Forelimb muscle (tissue), 1 donor: ENCODE data around the gene SRL. TPM values are rescaled to one million over a fixed set of nuclear protein-coding genes. Genes with fewer than 3 reads are reported as not detected.
"Not testable (repeated sequence)": the region's sequence is repeated elsewhere in the genome, so short reads cannot be mapped to it uniquely, and the experiment has no call there.

Source experiments
- DNase-seq: peaks from one replicate; pipeline ENCODE4 v3.0.0-alpha.2; 2013; ENCODE audit warnings: low read depth
- polyA plus RNA-seq: library from polyadenylated mRNA; unstranded; fragments of 120-200 nt; gene quantifications from one replicate; pipeline ENCODE4 v1.2.1, GENCODE V29; 2013; ENCODE audit not compliant: insufficient read length

The SRL gene
- polyA plus RNA-seq, 1 donor: 694 TPM

DNA sequence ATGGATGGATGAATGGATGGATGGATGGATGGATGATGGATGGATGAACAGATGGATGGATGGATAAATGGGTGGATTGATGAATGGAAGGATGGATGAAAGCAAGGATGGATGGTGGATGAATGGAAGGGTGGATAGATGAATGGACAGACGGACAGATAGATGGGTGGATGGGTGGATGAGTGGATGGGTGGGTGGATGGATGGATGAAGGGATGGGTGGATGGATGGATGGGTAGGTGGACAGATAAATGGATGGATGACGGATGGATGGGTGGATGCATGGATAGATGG lies 14.9 kb downstream of the SRL start:
- DNase-seq: no peak

DNA sequence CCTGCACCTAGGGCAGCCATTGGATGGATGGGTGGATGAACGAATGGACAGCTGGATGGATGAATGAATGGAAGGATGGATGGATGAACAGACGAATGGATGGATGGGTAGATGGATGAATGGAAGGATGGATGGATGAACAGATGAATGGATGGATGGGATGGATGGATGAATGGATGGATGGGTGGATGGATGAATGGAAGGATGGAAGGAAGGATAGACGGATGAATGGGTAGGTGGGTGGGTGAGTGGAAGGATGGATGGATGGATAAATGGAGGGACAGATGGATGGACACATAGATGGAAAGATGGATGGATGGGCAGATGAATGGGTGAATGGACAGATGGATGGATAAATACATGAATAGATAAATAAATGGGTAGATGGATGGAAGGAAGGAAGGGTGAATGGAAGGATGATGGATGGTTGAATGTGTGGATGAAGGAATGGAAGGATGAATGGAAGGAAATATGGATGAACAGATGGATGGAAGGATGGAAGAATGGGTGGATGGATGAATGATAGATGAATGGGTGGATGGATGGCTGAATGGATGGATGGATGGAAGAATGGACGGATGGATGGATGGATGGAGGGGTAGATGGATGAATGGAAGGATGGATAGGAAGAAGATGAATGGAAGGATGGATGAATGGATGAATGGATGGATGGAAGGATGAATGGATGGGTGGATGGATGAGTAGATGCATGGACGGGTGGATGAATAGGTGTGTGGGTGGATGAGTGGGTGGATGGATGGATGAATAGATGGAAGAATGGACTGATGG lies 15.4 kb downstream of the SRL start:
- DNase-seq: no peak

- no peak for DNase-seq
Observed at GRCh38 chr16:4225075-4225474, 16.8 kb downstream of the SRL start.

DNA sequence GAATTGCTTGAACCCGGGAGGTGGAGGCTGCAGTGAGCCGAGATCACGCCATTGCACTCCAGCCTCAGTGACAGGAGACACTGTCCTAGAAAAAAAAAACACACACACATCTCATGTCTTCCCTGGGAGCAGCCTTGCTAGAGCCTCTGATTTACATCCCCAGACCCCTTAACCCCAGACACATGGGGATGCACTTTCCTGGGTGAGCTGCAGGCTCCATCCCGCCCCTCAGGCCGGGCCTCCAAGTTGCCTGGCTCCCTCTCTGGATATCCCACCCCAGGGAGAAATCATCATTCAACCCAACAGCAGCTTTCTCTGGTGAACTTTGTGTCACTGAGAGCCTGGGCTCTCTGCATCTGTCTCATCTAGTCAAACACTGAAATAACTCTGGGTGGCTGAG lies 21.5 kb downstream of the SRL start:
- DNase-seq: no peak

DNA sequence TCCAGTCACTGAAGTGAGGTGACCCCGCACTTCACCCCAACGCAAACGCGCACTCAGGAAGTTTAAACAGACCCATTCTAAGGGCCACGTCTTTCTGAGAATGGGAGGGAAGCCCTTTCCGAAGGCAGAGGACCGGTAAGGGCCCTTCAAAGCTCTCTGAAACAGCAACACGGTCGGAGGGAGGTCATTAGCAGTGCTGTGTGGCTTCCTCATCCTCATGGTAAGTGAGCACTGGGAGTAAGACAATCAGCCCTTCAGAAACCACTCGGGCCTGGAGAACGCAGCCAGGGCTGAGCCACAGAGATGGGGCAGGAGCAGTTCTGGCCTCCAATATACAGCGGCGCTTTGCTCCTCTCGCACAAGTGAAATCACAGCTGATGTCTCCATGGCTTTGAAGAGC lies 23.7 kb downstream of the SRL start:
- no peak for DNase-seq

DNA sequence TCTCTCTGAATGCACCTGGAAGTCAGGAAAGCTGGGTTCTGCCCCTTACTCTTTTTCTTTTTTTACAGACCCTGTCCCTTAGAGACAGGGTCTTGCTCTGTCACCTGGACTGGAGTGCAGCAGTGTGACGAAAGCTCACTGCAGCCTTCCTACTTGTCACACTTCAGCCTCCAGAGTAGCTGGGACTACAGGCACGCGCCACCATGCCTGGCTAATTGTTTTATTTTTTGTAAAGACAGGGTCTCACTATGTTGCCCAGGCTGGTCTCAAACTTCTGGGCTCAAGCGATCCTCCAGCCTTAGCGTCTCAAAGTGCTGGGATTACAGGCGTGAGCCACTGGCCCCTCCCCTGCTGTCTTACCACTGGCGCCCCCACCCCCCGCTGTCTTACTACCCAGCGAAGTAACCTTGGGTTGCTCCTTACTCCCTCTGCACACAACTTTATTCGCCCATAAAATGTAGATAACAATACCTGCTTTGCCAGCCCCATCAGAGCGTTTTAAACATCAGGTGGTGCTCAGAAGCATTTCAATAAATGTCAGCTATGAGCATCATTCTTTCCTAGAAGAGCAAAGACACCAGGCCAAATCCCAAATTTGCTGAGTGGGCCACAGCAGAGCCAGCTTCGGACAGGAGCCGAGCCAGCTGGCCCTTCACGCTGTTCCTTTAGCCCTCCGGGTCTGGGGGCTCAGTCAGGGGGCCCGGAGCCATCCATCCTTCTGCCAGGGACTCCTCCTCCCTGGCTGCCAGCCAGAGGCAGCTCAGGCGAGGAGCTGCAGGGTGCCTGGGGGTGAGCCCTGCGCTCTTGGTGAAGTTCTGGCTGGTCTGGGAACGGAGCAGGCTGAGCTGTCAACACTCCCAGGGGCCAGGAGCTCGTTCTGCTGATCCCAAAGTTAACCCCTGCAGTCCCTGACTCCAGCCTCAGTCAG lies 24.4 kb downstream of the SRL start:
- DNase-seq: peak; percentile 41

DNA sequence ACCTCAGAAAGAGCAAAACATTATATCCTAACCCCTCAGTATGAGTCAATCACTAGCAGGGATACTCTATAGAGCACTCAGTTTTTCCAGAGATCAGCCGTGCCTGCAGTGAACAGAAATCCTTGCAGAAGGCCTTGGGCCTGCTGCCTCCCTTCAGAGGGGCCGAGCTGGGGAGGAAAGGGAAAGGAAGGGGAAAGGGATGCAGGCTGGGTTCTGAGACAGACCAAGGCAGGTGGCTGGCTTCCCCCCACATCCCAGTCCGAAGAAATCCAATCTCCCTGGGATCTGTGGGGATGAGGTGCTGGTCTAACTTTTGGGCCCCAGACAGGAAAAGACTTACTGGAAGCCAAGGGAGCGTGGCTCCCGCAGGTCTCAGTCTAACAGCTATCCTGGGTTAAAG lies 25.3 kb downstream of the SRL start:
- DNase-seq: no peak

GRCh38 chr16:4215106-4215505 lies 26.8 kb downstream of the SRL start:
- no peak for DNase-seq

GRCh38 chr16:4214215-4214621 lies 27.7 kb downstream of the SRL start:
- DNase-seq: no peak

DNA sequence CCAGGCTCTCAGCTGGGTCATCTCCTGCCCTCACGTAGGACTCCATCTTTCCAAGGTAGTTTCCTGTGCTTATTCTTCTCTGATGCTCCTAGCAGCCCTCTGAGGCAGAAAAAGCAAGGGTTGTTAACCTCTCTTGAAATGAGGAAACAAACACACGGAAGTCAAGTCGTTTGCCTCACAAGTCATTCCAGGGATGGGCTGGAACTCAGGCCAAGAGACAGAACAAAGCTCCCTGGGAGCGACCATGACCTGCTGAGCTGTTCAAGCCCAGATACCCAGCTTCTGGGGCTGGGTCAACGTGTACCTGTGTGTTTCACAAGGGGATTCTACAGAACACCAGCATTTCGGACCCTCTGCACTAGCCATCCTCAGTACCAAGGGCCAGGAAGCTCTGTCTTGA lies 28.1 kb downstream of the SRL start:
- no peak for DNase-seq

GRCh38 chr16:4212934-4213296 lies 29.0 kb downstream of the SRL start:
- DNase-seq: no peak

GRCh38 chr16:4212211-4212933 lies 29.5 kb downstream of the SRL start:
- no peak for DNase-seq

GRCh38 chr16:4211445-4212210 lies 30.3 kb downstream of the SRL start:
- DNase-seq: not testable (repeated sequence)

DNA sequence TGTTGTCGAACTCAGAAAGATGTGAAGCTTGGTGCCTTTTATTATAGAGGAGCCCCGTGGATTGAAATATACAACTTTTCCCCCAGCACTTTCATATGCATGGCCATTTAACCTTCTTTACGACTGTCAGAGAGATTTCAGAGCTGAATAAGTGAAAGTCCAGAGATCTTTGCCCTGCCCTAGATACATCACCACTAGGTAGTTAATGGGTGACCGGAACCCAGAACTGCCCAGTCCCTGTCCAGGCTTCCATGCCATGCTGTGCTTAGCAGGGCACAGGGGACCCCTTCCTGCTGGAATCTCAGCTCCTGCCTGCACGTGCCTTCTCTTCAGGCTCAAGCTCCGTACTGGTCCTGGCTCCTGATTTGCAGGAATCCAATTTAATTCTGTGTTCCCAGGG lies 32.2 kb downstream of the SRL start:
- DNase-seq: no peak

GRCh38 chr16:4208341-4208751 lies 33.5 kb downstream of the SRL start:
- DNase-seq: no peak

DNA sequence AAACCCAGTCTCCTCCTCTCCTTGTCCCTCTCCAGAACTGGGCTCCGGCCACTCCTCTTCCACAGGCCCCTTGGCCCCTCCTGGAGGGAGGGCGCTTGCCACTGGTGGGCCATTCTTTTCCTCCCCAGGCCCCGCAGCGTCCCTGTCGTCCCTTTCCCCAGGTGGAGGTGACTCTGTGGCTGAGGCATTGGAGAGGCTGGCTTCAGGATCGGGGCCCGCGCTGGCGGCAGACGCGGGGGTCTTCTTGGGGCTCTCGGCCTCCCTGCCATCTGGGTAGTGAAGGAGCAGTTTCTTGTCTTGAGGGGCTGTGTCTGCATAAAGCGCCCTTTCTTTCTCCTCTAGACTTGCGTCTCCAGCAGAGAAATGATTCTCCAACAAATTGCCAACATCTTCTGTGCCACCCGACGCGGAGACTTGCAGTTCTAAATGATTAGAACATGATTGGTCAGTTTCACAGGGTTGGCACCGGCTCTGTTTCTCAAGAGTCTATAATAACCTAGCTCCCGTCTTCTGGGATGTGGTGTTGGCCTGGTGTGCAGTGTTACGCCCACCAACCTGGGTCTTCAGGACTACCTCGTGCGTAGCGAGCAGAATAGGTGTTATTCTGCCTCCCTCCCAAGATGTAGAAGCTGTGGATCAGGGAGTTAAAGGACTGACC lies 34.1 kb downstream of the SRL start:
- no peak for DNase-seq

GRCh38 chr16:4207229-4207628 lies 34.7 kb downstream of the SRL start:
- DNase-seq: no peak

- no peak for DNase-seq
Observed at GRCh38 chr16:4206680-4207079, 35.2 kb downstream of the SRL start.

DNA sequence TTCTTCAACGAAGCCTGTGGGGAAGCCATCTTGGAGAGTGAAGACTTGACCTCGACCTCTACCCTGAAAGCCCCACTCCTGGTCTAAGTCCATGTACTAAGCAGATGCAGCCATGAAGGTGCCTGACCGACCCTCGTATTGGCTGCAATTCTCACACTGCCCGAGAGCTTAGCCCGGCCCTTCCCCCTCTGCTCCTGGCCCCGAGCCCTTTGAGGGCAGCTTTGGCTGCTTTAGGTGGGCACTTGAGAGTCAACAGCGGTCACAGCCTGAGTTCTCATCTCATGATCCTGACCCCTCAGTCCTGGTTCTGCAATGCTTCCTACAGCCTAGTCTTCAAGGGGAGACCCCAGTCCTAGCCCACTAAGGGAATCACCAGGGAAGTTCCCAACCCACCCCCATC lies 35.9 kb downstream of the SRL start:
- DNase-seq: no peak

- no peak for DNase-seq
Observed at GRCh38 chr16:4204521-4204920, 37.4 kb downstream of the SRL start.

GRCh38 chr16:4203748-4204147 lies 38.1 kb downstream of the SRL start:
- no peak for DNase-seq
